K562 (cell line): Measurements from ENCODE around the gene MAP2K3. TPM values are rescaled to one million over a fixed set of nuclear protein-coding genes. Genes with fewer than 3 reads are reported as not detected.

Source experiments
- ATAC-seq: fragments of 200-7000 bp; cut with Tn5 transposase; 3 replicates; pipeline ENCODE4 v1.9.1; 2020; ENCODE audit warnings: moderate library complexity
- BruUV-seq: library from RNA; stranded (reverse); fragments of 400-500 nt; replicated peaks from 2 replicates; lab custom pipeline; 2021; lab: Mats Ljungman, UMichigan
- CTCF ChIA-PET: fragments of 300-600 bp; formaldehyde crosslinking; extraction: SDS; loops from one replicate; lab custom pipeline; 2021; ENCODE audit warnings: low intra/inter-chr PET ratio; lab: Yijun Ruan, JAX
- POLR2A ChIA-PET: fragments of 300-600, 350-650 bp; sonication (Branson Sonifier 250); formaldehyde crosslinking; extraction: SDS; loops from one replicate; lab custom pipeline; 2021; ENCODE audit warnings: antibody characterized with exemption, inconsistent platforms; lab: Yijun Ruan, JAX
- DNase-seq, 4 experiments: peaks; one replicate each; pipeline versions ENCODE4 v3.0.0 to v3.0.0-alpha.2; 2011 to 2018; ENCODE audit warnings: low spot score in 3 of 4, mixed read lengths in 3 of 4; ENCODE audit errors: extremely low read depth in 1 of 4
- FAIRE-seq: peaks from 2 replicates; lab custom pipeline; 2011; peaks lifted over from hg19 to GRCh38; lab: Jason Lieb, UNC
- H2AFZ ChIP-seq: 2 replicates; pipeline ENCODE4 v1.6.0; 2011; ENCODE audit warnings: low read depth, low read length, control low read depth, inconsistent platforms
- H3K27ac ChIP-seq: fragments of 200-600 bp; 3 replicates; pipeline ENCODE4 v1.8.0; 2011; ENCODE audit warnings: low read depth, mild to moderate bottlenecking, control low read depth, inconsistent platforms, low read length, moderate library complexity, mixed read lengths; ENCODE audit errors: extremely low read depth
- H3K27me3 ChIP-seq, 2 experiments: fragments of 300-600 bp in 1 of 2; 2 replicates in 1 of 2; 3 replicates in 1 of 2; pipeline versions ENCODE4 v1.6.0 to v1.8.0; 2011; ENCODE audit warnings: inconsistent platforms in 2 of 2, low read length in 2 of 2, mild to moderate bottlenecking in 1 of 2, mixed read lengths in 1 of 2, moderate library complexity in 1 of 2; ENCODE audit not compliant: control insufficient read depth in 2 of 2, insufficient read depth in 2 of 2
- H3K36me3 ChIP-seq: fragments of 300-600 bp; 3 replicates; pipeline ENCODE4 v1.8.0; 2011; ENCODE audit warnings: mild to moderate bottlenecking, low read length, inconsistent platforms; ENCODE audit not compliant: control insufficient read depth, insufficient read depth
- H3K4me1 ChIP-seq, 2 experiments: fragments of 200-600 bp in 1 of 2; replicated peaks in 1 of 2; 2 replicates in 1 of 2; 3 replicates in 1 of 2; pipeline versions ENCODE4 v1.5.1 to v1.8.0; 2011; ENCODE audit warnings: inconsistent platforms in 2 of 2, low read length in 2 of 2, mild to moderate bottlenecking in 1 of 2, mixed read lengths in 1 of 2, moderate library complexity in 1 of 2; ENCODE audit not compliant: control insufficient read depth in 2 of 2, insufficient read depth in 2 of 2
- H3K4me2 ChIP-seq: 2 replicates; pipeline ENCODE4 v1.6.1; 2011; ENCODE audit warnings: low read length, control low read depth, inconsistent platforms, mixed read lengths; ENCODE audit not compliant: insufficient read depth
- H3K4me3 ChIP-seq: fragments of 200-600 bp; sonication (generic), shearing (Covaris generic); 2 replicates; pipeline ENCODE4 v1.5.1; 2016; ENCODE audit warnings: control low read depth, inconsistent platforms
- H3K79me2 ChIP-seq: fragments of 200-600 bp; 3 replicates; pipeline ENCODE4 v1.8.0; 2011; ENCODE audit warnings: low read length, inconsistent platforms; ENCODE audit not compliant: control insufficient read depth, insufficient read depth
- H3K9ac ChIP-seq, 2 experiments: 2 replicates each; pipeline versions ENCODE4 v1.6.0 to v1.6.1; 2011; ENCODE audit warnings: low read depth in 2 of 2, low read length in 2 of 2, control low read depth in 1 of 2, inconsistent platforms in 1 of 2, mild to moderate bottlenecking in 1 of 2, mixed read lengths in 1 of 2; ENCODE audit not compliant: insufficient read depth in 1 of 2
- H3K9me1 ChIP-seq: one replicate; pipeline ENCODE4 v1.6.0; 2011; ENCODE audit warnings: inconsistent platforms, mild to moderate bottlenecking, low read length, moderate library complexity; ENCODE audit not compliant: control insufficient read depth, insufficient read depth
- H3K9me3 ChIP-seq: replicated peaks from 2 replicates; pipeline ENCODE4 v1.5.1; 2011; ENCODE audit warnings: low read depth, low read length, inconsistent platforms; ENCODE audit not compliant: control insufficient read depth, insufficient read depth
- H4K20me1 ChIP-seq: replicated peaks from 2 replicates; pipeline ENCODE4 v1.6.1; 2011; ENCODE audit warnings: low read length, inconsistent platforms, mixed read lengths; ENCODE audit not compliant: control insufficient read depth, insufficient read depth
- POLR2G ChIP-seq: fragments of 200-400 bp; formaldehyde crosslinking; IDR thresholded peaks from 2 replicates; pipeline ENCODE4 v1.6.1; 2017; ENCODE audit warnings: low read depth, mild to moderate bottlenecking, antibody characterized with exemption, low read length, moderate library complexity
- SRSF3 ChIP-seq: fragments of 200-400 bp; formaldehyde crosslinking; IDR thresholded peaks from 2 replicates; pipeline ENCODE4 v1.6.1; 2016; ENCODE audit warnings: mild to moderate bottlenecking, low read length, moderate library complexity; ENCODE audit not compliant: insufficient read depth
- ZNF24 ChIP-seq: fragments of 450-650 bp; IDR thresholded peaks from 2 replicates; pipeline ENCODE4 v1.6.1; 2016
- WGBS: fragments of 100-300 bp; shearing (Covaris generic); methylation state at CpG from one replicate; pipeline ENCODE4 v1.1.6; 2016; ENCODE audit warnings: low coverage, mixed read lengths; ENCODE audit not compliant: insufficient coverage; ENCODE audit errors: missing lambda C conversion rate; 5-methylcytosine and 5-hydroxymethylcytosine counted together
- in situ Hi-C: fragments of 300-500 bp; cut with MboI; formaldehyde crosslinking; loops from 4 replicates; pipeline ENCODE4 v1.15.0; 2018; ENCODE audit warnings: inconsistent platforms, mixed read lengths
- intact Hi-C: fragments of 100-400 bp; cut with micrococcal nuclease; formaldehyde crosslinking; loops from 2 replicates; pipeline ENCODE4 v1.14.2; 2022
- polyA plus RNA-seq, 8 experiments: library from polyadenylated mRNA; depleted of rRNA in 4 of 8; stranded (reverse) in 5 of 8; unstranded in 3 of 8; fragments of >200 nt; fragmentation: Nextera tagmentation in 2 of 8; fragmentation: Illumina TruSeq in 1 of 8; extraction: Ambion mirVana in 2 of 8; extraction: Trizol in 1 of 8; gene quantifications; 2 replicates each; pipeline versions ENCODE4 v1.2.1 to v1.2.3, GENCODE V29; 2011 to 2014; ENCODE audit warnings: inconsistent platforms in 1 of 8, missing spikeins in 1 of 8
- total RNA-seq, 7 experiments: library from RNA; depleted of rRNA in 6 of 7; stranded (reverse); fragments of >200 nt in 6 of 7; fragmentation: Illumina TruSeq in 2 of 7; extraction: Trizol in 2 of 7; gene quantifications; 2 replicates each; pipeline versions ENCODE4 v1.2.1 to v1.2.3, GENCODE V29; 2011 to 2021; ENCODE audit warnings: low replicate concordance in 1 of 7

Gene MAP2K3
- total and polyA plus RNA-seq, 9 of the 15 experiments (the other 6 are each of a cell fraction or from before 2014, with no cell fraction given): 0.18 to 14.8 (median 3.5) TPM

GRCh38 chr17:21354796-21355385 lies 70.4 kb downstream of the MAP2K3 start:
- no peaks in the 10 kb centered on the region; a peak in 1 of 5 replicates for H3K4me1 ChIP-seq
- H3K9me3 ChIP-seq: no peaks in the 10 kb centered on the region
- H3K27me3 ChIP-seq: peaks cover 5 to 37% of the 10 kb centered on the region in 2 experiments; a peak in 4 of 5 replicates
- H4K20me1 ChIP-seq: no peaks in the 10 kb centered on the region
- no peaks in the 10 kb centered on the region for H3K79me2 ChIP-seq
- POLR2A ChIA-PET: no interaction called here
- H3K9me1 ChIP-seq: no peaks in the 10 kb centered on the region
- TF ChIP-seq SRSF3 (no peak), ZNF24 (peak; percentile 57; the same call in 1 of the 2 replicates)
- TF ChIP-seq, all 486 proteins: peak for 1
- no peaks in the 10 kb centered on the region for H3K36me3 ChIP-seq
- H3K4me3 ChIP-seq: no peak overlapping the region
- DNase-seq (no peak), FAIRE-seq (no peak), ATAC-seq (no peak)
- CTCF ChIA-PET: no interaction called here
- no peak overlapping the region for H2AFZ ChIP-seq
- no TSS peak for BruUV-seq
- H3K4me2 ChIP-seq: no peak overlapping the region
- no peak overlapping the region for H3K9ac ChIP-seq
- in situ Hi-C loops: no loop called here
- 13% methylated on average over 11 of the region's 13 CpGs for WGBS
- intact Hi-C loops: no loop called here
- no peak overlapping the region for H3K27ac ChIP-seq

DNA sequence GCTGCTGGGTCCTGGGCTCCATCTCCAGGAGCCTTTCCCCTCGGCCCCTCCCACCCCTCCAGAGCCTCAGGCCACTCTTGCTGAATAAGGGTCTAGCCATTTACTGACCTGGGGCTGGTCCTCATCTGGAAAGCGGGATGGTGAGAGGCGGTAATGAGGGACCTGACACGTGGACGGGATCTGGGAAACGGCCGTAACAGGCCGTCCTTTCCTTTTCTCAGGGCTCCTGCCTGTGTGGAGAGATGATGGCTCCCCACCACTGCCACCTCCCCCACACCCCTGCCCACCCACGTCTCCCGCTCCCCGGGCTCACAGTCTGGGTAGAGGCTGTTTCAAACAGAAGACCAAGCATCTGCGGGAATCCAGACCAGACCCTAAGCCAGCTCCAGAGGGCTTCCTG lies 71.1 kb downstream of the MAP2K3 start:
- Histone ChIP-seq H3K9me3 (no peaks in the 10 kb centered on the region), H4K20me1 (no peaks in the 10 kb centered on the region), H3K27ac (no peak overlapping the region), H3K4me3 (no peak overlapping the region), H3K36me3 (no peaks in the 10 kb centered on the region), H3K4me2 (no peak overlapping the region), H3K9me1 (no peaks in the 10 kb centered on the region), H2AFZ (no peak overlapping the region), H3K4me1 (no peaks in the 10 kb centered on the region; a peak in 1 of 5 replicates), H3K27me3 (peaks cover 5 to 37% of the 10 kb centered on the region in 2 experiments; a peak in 4 of 5 replicates), H3K79me2 (no peaks in the 10 kb centered on the region), H3K9ac (no peak overlapping the region)
- ATAC-seq (no peak), DNase-seq (no peak), FAIRE-seq (no peak)
- TF ChIP-seq POLR2G: no peak
- in situ Hi-C loops (no loop called here), intact Hi-C loops (no loop called here)
- WGBS: 18% methylated on average over 2 of the region's 12 CpGs
- ChIA-PET POLR2A (no interaction called here), CTCF (no interaction called here)
- BruUV-seq: no TSS peak
